ENCODE data around the gene DHPS.

- TF ChIP-seq ZNF384 (IDR thresholded peaks at IDR 0.05) = no peak
- TF ChIP-seq SUZ12 (IDR thresholded peaks at IDR 0.05) = no peak
- TF ChIP-seq L3MBTL2 (conservative IDR thresholded peaks at IDR 0.05) = no peak
- TF ChIP-seq SP1 (IDR thresholded peaks at IDR 0.05) = no peak
- TF ChIP-seq FOXA1 (IDR thresholded peaks at IDR 0.05) = no peak
- TF ChIP-seq PKNOX1 (IDR thresholded peaks at IDR 0.05) = no peak
- TF ChIP-seq BHLHE40 (IDR thresholded peaks at IDR 0.05; ENCODE audit: borderline replicate concordance) = no peak
- TF ChIP-seq FOXK2 (IDR thresholded peaks at IDR 0.05) = no peak
- no peak for TF ChIP-seq NFRKB (IDR thresholded peaks at IDR 0.05)
- no peak for TF ChIP-seq ELF4 (IDR thresholded peaks at IDR 0.05)
- no peak for TF ChIP-seq LEF1 (IDR thresholded peaks at IDR 0.05; ENCODE audit: borderline replicate concordance)
- TF ChIP-seq TARDBP (IDR thresholded peaks at IDR 0.05) = no peak
- TF ChIP-seq ARNT (IDR thresholded peaks at IDR 0.05) = no peak
These were observed 45.0 kb downstream of the DHPS start for GRCh38 chr19:12636631-12637030.
